GM12874 (cell line): ENCODE data around the gene UNC5C.

Source experiments
- TF ChIP-seq, protein P1 (sequence below): IDR thresholded peaks from 2 replicates; pipeline ENCODE4 v1.5.1; 2011; ENCODE audit warnings: low read depth, mild to moderate bottlenecking, control low read depth, low read length, moderate library complexity; ENCODE audit not compliant: insufficient read depth

UNC5C gene

DNA sequence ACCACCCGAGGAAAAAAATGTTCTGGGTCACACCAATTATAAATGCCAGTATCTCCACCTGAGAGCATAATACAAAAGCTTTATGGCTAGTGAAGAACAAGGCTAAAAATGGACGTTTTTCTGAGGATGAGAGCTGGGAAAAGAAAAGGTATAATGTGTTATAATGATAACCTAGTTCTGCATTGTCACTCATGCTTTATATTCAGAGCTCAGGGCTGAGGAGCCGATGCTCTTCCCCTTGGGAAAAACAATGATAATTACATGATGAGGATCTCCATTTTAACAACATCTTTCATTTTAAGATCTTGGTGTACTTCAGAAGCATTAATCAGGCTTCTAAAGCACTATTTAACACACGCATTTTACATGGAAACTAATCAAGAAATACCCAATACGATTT lies 333.7 kb downstream of the UNC5C start:
- TF ChIP-seq, protein P1, sequence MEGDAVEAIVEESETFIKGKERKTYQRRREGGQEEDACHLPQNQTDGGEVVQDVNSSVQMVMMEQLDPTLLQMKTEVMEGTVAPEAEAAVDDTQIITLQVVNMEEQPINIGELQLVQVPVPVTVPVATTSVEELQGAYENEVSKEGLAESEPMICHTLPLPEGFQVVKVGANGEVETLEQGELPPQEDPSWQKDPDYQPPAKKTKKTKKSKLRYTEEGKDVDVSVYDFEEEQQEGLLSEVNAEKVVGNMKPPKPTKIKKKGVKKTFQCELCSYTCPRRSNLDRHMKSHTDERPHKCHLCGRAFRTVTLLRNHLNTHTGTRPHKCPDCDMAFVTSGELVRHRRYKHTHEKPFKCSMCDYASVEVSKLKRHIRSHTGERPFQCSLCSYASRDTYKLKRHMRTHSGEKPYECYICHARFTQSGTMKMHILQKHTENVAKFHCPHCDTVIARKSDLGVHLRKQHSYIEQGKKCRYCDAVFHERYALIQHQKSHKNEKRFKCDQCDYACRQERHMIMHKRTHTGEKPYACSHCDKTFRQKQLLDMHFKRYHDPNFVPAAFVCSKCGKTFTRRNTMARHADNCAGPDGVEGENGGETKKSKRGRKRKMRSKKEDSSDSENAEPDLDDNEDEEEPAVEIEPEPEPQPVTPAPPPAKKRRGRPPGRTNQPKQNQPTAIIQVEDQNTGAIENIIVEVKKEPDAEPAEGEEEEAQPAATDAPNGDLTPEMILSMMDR = no peak

DNA sequence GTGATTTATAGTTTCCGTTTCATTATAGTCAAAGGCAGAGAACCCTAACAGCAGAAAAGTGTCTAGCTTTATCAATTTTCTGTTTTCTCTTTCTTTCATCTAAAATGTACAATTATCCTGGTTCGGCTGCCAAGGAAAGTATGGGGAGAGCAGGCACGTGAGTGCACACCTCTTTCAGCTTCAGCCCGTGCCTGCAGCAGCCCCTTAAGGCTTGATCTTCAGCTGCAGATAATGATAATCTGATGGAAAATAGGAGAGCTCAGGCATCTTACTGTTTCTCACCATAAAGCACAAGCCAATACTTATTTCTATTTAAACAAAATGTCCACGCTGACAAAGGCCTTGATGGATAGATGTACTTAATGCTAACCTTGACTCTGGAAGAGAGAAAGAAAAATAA lies 334.4 kb downstream of the UNC5C start:
- TF ChIP-seq, protein P1 = no peak

DNA sequence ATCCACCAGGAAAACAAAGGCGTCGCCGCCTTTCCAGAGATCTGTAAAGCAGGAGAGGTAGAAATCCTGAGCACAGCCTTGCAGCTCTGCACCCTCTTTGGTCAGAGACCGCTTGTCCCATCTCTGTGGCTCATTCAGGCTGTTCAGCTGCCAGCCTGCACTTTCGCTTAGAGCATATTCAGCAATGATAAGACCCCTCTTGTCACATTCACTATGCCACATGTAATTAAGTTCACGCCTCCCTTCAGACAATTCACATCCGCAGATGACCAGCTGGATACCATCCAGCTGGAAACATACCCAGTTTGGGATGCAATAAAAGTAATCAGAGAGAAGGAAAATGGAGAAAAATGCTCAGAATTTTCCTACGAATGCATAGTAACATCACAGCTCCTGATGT lies 335.4 kb downstream of the UNC5C start:
- TF ChIP-seq, protein P1 = no peak

DNA sequence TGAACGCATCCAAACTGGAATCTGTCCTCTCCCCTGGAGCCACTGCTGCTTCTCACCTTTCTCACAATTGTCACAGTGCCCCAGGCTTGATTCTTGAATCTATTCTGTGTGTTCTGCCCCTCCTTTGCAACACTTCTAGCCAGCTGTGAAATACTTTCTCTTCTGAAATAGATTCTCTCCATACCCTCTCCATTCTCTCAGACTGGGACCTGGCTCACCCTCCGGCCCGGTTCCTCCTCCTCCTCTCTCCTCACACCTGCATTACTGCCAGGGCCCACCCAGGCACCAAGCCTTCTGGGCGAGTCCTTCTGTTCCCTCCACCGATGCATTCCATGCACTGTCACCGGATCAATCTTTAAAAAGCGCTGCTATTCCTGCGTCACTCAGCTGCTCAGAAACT lies 336.1 kb downstream of the UNC5C start:
- TF ChIP-seq, protein P1 = no peak

DNA sequence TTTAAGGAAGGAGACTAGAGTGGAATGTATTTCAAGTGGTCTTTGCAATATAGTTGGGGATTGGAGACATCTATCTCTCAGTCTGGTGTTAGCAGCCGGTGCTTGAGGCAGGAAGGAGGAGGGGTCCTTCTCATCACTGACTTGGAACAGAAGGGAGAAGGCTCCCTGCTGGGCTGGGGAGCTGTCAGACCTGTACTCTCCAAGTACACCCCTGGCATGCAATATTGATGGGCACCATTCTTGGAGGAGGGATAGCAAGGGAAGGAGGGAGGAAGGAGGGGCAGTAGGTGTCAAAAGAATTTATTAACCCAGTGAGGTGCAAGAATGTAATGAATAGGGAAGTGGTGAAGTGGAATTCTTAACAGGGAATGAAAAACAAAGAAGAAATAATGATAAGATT lies 338.8 kb downstream of the UNC5C start:
- TF ChIP-seq, protein P1 = no peak

DNA sequence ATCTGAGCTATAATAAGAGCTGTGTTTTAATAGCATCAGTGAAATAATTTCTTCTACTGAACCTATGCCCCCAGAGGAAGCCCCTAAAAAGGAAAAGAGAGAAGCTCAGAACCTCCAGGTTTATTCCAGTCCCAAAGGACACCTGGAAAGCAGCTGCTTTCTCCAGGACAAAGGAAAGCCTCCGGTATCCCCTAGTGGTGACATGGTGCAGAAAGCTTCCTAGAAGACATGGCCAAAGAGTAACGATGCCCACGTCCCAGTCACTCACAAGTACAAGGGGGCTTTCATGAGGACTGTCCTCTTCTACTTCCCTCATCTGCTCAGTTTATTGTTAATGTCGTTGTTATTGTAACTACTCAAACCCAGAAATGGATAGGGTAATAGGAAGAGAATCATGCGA lies 343.9 kb downstream of the UNC5C start:
- TF ChIP-seq, protein P1 = peak; percentile 27; the same call in 1 of the 2 replicates

DNA sequence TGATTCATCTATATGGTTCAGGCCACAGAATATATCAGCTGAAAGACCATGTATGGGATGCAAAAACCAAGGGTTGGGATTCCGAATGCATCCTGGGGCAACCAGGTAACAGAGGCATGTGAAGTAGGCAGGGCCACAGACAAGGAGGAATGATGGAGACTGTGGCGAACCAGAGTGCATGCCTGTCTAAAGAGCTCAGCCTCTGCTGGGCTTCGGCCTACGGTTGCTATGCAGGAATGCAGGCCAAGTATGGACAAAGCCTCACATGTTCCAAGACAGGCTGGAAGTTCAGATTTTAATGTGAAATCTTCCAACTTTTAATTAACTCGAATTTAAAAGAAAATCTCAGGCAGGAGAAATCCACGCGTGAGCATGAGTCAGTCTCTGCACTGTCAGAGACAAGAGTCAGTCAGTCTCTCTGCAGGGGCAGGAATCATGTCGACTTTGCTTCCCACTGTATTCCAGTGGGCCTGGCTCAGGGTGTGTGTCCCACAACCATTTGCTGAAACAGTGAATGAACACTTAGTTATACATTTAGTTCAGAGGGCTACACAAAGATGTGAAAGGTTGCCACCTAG lies 344.4 kb downstream of the UNC5C start:
- TF ChIP-seq, protein P1 = no peak
